ENCODE results near the gene RB1.
"Not testable (repeated sequence)": the region's sequence is repeated elsewhere in the genome, so short reads cannot be mapped to it uniquely, and the experiment has no call there.

Gene RB1

DNA sequence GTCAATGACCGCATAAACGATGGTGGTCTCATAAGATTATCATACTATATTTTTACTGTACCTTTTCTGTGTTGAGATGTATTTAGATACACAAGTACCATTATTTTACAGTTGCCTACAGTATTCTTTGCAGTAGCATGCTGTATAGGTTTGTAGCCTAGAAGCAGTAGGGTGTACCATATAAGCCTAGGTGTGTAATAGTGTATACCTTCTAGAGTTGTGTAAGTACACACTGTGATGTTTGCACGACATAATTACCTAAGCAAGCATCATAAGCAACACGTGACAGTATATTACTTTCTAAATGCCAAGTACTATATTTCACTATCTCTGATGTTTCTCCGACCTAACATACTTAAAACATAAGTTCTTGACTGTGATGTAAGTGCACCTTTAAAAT lies 106.6 kb downstream of the RB1 start:
- no peak for DNase-seq (ENCODE audit: low spot score)

DNA sequence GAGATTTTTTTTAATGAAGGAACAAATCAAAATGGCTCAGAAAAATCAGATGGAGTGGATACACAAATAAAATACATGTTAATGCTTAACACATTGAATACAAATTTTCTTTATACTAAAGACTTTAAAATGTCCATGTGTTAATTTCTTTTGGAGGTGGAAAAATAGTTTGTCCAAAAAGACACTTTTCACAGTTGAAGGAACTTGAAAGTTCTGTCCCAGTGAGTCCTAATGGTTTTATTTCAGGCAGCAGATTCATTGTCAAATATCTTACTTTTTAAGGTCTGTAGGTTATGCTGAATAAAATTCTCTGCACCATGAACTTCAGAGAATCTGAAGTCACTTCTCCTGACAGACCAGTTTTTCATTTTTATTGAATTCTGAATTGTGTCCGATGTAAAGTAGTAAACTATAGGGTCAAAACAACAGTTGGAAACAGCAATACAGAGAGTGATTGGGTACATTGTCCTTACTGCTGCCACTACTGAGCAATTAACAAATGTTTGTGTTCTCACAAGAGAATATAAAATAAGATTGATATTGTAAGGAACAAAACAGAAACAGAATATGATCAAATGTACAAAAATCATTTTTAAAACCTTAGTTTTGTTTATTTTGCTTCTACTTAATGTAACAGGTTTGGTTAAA lies 107.7 kb downstream of the RB1 start:
- no peak for DNase-seq (ENCODE audit: low spot score)

DNA sequence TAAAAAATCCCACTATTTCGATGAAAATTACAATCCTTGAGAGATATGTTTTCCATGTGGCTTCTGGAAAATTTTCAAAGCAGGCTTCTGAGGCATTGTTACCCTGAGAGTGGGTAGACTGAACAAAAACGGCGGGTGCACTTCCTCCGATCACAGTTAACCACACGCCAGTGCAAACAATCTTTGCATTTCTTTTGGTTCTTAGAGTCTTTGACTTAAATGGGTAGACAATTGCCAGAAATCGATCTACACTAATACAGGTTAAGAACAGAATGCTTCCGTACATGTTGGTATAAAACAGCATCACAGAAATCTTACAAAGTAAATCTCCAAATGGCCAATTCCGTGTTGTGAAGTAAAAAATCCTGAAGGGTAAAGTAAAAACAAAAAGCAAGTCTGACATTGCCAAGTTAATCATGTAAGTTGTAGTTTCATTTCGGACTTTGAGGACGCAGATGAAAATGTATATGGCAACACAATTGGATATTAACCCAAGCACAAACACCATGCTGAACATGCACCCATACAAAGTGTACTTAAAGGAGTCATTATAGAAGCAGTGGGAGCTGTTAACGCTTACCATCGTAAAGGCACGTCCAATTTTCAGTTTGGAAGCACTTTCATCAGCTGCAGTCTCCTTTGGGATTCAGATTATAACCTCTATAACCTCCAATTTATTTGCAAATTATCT lies 108.4 kb downstream of the RB1 start:
- no peak for DNase-seq (ENCODE audit: low spot score)

DNA sequence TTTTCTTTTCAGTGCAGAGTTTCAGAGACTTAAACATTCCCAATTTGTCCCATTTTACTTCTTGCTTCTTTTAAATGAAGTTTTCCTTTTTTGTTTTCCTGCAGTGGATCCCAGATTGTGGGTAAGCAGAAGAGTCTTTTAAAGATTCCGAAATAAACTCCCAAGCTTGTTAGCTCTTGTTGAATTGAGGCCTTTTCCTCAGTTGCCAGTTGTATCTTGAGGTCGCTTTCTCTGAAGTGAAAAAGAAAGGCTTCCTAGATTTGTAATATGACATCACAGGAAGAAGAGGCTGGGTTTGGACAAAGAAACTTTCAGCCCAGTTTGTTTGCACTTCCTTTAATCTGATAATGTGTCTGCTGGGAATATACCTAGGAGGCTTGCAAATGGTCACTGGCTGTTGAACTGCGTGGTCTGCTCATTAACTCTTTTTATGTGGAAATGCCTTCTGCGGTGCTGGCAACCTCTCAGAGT lies 109.4 kb downstream of the RB1 start, which contains the start of gene LPAR6:
LPAR6 (minus strand) TSS at position 233 of the 471 bp plus-strand sequence. CDS start 690 bp downstream, outside the sequence.
- no peak for DNase-seq (ENCODE audit: low spot score)

DNA sequence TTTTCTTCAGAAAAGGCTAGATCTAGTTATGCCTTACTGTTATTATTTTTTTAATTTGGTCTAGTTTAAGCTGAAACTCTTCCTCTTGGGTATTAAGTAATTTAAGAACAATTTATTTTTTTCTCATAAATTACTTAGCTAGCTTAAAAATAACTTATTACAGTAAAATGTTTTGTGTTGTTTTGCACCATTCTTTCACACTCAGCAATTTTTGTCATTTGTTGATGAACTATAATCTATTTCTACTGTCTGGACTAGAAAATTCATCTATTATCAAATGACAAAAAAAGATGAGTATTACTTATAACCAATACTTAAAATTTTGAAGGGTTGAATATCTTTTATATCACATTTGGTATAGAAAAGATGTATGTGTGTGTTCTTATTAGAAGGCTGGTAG lies 111.0 kb downstream of the RB1 start:
- no peak for DNase-seq (ENCODE audit: low spot score)

GRCh38 chr13:48415516-48415915 lies 112.0 kb downstream of the RB1 start:
- DNase-seq (ENCODE audit: low spot score): no peak

DNA sequence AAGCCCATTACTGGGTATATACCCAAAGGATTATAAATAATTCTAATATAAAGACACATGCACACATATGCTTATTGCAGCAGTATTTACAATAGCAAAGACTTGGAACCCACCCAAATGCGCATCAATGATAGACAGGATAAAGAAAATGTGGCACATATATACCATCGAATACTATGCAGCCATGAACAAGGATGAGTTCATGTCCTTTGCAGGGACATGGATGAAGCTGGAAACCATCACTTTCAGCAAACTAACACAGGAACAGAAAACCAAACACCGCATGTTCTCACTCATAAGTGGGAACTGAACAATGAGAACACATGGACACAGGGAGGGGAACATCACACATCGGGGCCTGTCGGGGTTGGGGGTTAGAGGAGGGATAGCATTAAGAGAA lies 118.5 kb downstream of the RB1 start:
- not testable (repeated sequence) for DNase-seq (ENCODE audit: low spot score)

GRCh38 chr13:48424212-48424611 lies 120.7 kb downstream of the RB1 start:
- DNase-seq (ENCODE audit: low spot score): no peak

- DNase-seq (ENCODE audit: low spot score): no peak
Measured at GRCh38 chr13:48426052-48426451, 122.5 kb downstream of the RB1 start.

DNA sequence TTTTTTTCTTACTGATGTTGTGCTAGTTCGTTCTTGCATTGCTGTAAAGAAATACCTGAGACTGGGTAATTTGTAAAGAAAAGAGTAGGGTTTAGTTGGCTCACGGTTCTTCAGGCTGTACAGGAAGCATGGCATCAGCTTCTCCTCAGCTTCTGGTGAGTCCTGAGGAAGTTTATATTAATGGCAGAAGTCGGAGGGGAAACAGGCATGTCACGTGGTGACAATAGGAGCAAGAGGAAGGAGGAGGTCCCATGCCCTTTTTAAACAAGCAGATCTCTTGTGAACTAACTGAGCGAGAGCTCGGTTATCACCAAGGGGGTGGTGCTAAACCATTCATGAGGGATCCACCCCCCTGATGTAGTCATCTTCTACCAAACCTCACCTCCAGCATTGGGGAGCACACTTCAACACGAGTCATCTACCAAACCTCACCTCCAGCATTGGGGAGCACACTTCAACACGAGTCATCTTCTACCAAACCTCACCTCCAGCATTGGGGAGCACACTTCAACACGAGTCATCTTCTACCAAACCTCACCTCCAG lies 123.3 kb downstream of the RB1 start:
- DNase-seq (ENCODE audit: low spot score): peak; percentile 7

DNA sequence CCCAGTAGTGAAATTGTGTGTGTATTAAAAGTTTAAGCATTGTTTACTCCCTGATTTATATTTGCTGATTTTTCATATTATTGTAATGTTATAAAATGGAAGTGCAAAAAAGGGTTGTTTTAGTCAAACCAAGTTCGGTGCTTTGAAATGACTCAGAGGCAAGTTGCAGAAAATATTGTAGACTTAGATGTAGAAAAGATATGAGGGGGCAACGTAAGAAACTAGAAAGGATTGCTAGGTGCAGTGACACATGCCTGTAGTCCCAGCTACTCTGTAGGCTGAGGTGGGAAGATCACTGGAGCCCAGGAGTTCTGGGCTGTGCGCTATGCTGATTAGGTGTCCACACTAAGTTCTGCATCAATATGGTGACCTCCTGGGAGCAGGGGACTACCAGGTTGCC lies 125.5 kb downstream of the RB1 start:
- DNase-seq (ENCODE audit: low spot score): no peak

DNA sequence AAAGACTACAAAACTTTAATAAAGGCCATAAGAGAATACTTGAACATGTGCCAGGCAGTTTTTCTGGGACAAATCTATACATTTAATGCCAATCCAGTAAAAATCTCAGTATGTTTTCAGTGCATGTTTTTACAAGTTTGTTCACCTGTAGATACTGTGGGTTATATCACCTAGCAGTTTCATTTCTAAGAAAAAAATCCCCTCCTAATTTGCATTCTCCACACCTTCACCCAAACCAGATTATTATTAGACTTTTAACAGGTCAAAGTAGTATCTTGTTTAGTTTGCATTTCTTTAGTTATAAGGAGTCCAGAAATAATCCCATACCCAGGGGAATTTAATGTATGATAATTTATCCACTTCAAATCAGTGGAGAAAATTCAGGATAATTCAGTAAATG lies 126.3 kb downstream of the RB1 start:
- no peak for DNase-seq (ENCODE audit: low spot score)

DNA sequence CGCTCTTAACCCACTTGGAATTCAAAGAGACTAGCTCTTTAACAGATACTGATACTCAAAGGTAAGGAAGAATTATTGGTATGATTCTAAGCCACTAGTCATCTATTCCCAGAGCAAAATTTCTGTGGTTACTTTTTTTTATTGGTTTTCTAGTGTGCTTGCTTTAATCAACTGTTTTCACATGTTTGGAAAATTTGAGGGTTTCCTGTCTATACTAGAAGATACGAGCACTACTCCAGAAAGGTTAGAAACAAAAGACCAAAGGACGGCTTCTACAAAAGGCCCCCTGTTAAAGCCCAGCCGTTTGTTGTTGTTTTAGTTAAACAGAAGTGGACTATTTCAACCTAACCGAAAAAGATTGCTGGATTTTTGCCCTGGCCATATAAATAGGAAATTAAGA lies 127.9 kb downstream of the RB1 start:
- no peak for DNase-seq (ENCODE audit: low spot score)

DNA sequence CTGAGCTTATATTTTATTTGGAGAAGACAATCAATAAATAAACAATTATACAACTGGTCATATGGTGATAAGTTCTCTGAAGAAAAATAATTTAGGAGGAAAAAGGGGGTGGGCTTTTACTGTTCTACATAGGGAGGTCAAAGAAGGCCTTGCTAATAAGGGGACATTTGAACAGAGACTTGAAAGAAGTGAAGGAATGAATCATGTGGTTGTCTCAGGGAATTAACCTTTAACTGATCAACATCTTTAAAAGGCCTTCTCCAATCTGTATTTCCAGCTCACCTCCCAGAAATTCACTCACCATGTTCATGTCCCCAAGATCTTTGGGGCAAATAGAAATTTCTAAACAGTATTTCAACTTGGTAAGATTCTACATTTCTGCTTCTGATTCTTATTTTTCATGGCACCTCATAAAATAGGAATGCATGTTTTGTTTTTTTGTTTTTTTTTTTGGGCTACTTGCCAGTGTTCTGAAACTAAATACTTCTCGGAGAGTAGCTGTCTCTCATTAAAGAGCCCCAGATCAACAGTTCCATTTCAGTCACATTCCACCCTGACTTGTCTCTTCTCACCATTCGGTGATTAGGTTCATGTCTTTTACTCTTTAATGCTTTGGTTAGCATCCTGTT lies 128.6 kb downstream of the RB1 start:
- no peak for DNase-seq (ENCODE audit: low spot score)

- DNase-seq (ENCODE audit: low spot score): no peak
Measured at GRCh38 chr13:48434200-48434599, 130.6 kb downstream of the RB1 start.

- DNase-seq (ENCODE audit: low spot score): no peak
Measured at GRCh38 chr13:48436661-48437288, 133.2 kb downstream of the RB1 start.

GRCh38 chr13:48437371-48437770 lies 133.8 kb downstream of the RB1 start:
- no peak for DNase-seq (ENCODE audit: low spot score)

DNA sequence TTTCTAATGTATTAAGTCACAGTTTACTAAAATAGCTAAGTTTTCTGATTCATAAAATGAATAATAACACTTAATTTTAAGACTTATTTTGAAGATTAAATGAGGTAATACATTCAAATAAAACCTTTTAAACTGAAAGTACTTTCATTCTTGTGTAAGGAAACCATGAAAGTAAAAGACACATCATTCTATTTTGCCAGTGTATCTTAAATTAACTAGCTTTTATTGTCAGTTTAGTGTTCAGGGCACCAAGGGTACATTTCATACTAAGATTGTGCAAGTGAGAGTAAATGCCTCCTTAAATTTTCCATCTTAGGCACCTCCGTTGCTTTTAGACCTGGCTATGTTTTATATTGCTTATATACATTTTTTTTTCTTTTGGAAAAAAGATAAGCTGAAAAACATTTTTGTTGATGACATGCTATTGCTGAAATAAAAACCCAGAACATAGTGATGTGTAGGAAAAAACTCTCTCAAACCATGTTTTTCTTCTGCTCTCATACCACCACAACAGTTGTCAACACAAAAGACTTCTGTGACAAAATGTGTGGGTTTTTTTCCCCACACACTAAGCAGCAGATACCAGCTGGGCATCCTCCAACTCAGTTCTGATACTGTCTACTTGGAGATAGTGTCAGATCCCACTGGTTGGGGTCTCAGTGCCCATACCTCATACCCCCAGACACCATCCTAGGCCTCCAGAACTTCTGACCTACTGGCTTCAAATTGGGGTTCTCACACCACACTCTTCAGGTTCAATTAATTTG lies 140.1 kb downstream of the RB1 start:
- no peak for DNase-seq (ENCODE audit: low spot score)

DNA sequence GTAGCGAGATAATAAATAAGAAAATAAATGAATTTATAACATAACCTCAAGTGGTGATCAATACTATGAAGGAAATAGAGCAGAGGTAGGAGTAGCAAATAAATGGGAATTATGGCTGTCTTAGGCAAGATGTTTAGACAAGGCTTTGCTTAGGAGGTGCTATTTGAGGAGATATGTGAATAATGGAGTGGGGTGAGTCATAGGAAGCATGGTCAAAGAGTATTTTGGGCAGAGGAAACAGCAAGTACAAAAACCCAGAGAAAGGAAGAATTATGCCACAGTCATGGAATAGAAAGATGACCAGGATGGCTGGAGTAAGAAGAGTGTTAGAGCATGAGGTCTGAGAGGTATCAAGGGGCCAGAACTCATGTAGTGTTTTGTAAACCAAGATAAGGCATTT lies 142.9 kb downstream of the RB1 start:
- DNase-seq (ENCODE audit: low spot score): peak; percentile 34

- no peak for DNase-seq (ENCODE audit: low spot score)
Measured at GRCh38 chr13:48448285-48448958, 144.9 kb downstream of the RB1 start.

DNA sequence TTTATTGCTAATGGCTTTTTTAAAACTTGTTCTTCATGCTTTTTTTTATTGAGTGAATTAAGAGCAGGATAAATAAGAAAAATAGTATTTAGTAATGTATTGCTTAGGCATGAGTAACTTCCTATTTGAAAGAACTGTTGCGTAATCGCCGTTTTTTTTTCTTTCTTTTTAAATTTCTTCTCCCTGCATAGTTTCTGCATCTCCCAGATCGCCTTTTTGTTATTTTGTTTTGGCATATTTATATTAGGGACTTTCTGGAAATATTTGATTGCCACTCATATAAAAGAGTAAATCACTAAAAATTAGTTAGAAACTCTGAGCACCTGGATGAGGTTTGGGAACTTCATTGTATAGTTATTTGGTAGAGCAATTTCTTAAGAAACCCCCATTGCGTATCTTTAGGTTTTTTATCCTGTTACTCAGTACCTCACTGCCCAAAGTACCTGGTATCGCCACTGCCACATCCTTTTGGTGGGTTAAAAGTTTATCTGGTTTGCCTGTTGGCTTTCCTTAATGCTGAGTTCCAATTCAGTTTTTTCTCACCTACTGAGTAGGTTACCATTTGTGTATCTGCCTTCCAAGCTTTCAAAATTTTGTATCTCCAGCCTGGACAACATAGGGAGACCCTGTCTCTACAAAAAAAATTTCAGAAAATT lies 145.5 kb downstream of the RB1 start:
- DNase-seq (ENCODE audit: low spot score): no peak

Measured in RKO (cell line).